NCI-H2196 (cell line): ENCODE measurements around the gene PSMB7.

ENCODE experiments used
- DNase-seq: peaks from one replicate; lab custom pipeline; 2025; ENCODE audit not compliant: unreplicated experiment; lab: John Stamatoyannopoulos, UW

The PSMB7 gene

GRCh38 chr9:124411514-124412227, 3.6 kb downstream of the PSMB7 start:
- no peak for DNase-seq

DNA sequence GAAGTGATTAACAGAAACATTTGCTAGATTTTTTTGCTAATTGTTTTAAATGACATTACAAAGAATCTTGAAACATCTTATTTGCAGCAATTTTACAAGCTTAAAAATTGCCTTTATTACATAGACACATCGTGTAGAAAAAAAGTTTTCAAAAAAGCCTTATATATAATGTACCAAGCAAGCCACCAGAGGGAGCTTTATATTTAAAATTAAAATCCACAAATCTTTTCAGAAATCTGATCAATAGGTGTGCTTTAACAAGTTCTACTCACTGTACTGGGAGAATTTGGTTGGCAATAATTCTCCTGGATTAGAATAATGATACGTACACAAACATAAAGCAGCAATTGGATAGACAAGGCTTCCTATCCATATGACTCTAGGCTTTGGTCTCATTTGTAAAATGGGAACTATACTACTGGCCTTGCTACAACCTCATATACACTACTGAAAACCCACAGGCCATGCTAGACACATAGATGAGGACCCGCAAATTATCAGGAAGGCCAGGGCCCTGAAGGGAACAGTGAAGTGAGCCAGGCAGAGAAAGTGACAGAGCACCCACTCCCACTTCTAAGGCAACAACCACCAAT, 4.8 kb downstream of the PSMB7 start:
- DNase-seq: no peak

- DNase-seq: no peak
Observed at GRCh38 chr9:124409410-124409809, 5.8 kb downstream of the PSMB7 start.

GRCh38 chr9:124403246-124403645, 12.0 kb downstream of the PSMB7 start:
- DNase-seq: no peak

GRCh38 chr9:124399968-124400940, 15.0 kb downstream of the PSMB7 start:
- no peak for DNase-seq

- no peak for DNase-seq
Observed at GRCh38 chr9:124399323-124399967, 15.8 kb downstream of the PSMB7 start.

DNA sequence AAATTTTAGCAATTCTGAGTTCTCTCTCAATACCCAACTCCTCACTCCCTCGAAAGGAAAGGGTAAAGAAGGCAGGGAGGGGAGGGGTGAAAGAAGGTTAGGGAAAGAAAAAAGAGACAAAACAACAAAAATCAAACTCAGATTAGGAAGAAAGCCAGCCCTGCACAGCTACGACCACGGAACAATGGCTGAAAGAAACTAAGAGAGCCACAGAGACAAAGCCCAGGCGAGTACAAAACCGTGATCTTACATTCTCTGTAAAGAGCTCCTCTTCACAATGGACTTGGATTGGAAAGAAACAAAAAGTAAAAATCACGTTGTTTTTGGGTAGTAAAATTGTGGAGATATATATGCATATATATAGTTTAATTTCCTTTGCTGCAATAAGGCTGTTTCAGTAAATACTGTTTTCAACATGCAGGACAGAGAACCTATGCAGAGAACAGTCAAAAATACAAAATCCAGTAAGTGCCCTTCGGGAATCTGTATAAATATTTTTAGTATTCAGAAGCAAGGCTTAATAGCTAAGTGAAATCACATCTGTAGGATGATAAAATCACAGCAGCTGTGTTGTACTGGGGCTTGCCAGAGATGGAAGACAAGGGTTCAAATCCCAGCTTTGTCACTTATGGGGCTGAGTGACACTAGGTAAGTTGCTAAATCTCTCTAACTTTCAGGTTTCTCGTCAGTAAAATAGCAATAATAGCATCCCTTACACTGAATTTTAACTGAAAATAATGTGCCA, 16.9 kb downstream of the PSMB7 start:
- DNase-seq: no peak

DNA sequence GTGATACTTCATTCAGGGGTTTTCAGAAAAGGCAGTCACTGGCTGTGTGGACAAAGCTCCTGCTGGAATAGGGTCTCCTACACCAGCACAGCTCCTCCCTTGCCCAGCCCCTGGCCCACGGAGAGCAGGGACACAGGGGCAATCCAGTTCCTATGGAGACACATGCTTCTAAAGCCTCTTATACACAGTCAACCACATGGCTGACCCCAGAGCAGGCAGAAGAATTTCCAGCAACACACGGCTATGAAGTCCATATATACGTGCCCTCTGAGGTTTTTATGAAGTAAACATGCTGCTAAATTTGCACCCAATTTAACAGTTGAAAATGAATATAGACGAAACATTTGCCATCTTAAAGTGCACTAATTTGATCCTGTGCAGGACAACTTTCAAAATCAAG, 19.4 kb downstream of the PSMB7 start:
- DNase-seq: no peak

DNA sequence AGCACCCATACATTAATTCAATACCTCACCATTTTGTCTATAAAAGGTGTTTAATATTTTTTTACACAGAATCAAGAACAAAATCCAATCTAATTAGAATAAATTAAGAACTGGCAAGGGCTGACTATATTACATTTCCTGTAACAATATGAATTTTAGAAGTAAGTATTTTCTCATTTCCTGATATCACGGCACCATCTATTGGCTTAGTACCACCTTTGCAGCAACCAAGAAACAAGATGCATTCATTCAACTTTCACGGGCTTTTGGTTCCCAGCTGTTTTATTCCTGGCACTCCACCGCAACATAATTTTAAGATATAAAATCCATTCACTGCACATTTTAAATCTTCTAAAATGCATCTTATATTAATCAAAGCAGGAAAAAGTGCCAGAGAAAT, 20.6 kb downstream of the PSMB7 start:
- DNase-seq: no peak

DNA sequence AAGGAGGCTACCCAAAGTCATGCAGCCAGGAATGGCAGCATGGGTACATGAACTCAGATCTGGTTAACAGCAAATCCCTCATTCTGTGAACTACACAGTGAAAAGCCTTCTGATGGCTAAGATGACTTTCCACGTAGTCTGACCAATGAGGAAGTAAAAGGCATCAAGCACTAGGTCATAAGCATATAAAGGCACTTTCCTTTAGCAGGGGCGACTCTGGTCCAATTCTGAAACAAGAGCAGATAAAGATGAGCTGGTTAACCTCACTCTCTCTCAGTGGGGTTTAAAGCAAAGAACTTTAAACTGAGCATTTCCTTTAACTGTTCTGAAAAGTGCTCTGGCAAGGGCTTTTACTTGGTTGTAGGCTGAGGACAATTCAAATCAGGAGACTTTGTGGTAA, 21.1 kb downstream of the PSMB7 start:
- no peak for DNase-seq

- DNase-seq: no peak
Observed at GRCh38 chr9:124392871-124393460, 22.3 kb downstream of the PSMB7 start.

- no peak for DNase-seq
Observed at GRCh38 chr9:124392254-124392870, 22.9 kb downstream of the PSMB7 start.

- DNase-seq: no peak
Observed at GRCh38 chr9:124390794-124391658, 24.2 kb downstream of the PSMB7 start.

DNA sequence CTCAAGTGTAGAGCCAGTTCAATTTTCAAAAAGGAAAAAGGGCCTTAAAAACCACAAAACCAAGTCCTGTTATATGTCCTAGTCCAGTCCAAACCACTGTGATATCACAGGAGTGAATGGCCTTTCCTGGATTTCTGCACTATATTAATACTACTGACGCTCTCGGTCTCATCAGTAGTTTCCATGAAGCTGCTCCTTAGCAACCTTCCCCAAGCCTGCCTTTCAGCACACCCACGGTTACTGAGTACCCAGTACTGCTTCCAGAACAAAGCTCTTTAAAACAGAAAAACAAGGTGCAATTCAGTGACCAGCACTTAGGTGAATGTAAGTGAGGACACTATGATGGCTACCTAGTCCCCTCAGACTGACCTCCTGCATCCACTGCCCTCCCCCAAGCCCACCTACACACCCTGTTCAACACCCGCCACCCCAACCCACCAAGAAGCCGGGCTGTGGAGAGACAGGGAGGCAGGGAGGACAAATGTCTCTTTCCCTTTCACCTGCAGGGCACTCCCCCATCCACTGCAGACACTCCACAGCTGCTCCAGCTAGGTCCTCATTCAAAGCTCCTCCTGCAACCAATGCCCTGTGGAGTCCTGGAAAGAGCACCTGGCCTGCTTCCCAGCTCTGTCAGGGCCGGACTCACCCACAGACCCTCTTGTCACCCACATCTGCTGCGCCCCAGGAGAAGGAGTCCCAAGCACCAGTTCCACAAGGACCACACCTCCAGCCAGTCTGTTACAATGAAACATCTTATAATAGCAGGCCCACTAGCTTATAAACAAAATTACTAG, 25.9 kb downstream of the PSMB7 start:
- DNase-seq: peak; percentile 34

DNA sequence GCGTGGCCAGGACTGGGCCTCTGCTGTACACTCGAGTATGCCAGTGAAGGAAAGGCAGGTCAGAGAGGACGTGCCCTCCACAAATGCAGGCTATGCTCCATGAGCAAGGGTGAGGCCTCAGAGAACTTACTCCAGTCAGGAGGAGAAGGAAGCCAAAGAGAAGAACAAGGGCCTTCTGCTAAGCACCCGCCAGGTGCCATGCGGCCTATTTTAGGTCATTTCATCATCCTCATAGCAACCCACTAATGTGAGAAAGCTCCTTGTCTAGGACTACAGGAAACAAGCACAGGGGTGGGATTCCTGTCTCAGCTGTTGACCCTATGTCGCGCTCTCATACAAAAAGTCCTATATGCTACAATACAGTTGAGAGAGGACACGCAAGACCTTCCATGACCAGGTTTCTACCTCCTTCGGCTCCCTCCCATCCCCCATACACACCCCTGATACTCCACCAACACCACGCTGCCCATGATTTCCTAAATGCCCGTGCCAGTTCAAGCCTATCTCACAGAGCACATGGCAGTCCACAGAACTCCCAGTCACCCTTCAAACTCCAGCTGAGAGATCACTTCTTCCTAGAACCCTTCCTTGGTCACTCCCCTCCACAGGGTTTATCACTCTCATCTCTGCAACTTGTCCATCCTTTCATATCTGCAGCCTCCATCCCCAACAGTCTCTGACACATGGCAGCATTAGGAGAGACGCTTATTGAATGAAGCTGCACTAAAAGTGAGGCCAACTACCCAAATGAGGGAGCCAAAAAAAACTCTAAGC, 26.8 kb downstream of the PSMB7 start:
- DNase-seq: no peak

DNA sequence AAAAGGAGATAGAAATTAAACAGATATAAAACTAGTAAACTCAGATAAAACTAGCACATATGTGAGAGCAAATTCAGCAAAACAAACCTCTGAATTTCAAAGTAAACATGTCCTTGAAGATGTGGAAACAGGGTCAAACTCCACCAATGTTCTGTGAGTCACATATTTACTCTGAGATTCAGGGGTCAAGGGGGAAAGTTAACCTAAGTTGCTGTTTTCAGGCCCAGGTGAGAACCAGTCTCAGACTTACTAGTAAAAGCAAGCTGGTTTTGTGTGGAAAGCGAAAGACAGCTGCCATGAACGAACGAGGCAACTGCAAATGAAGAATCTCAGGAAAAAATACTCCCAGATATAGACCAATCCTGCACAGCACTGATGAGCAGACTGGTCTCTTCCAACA, 29.0 kb downstream of the PSMB7 start:
- DNase-seq: no peak

GRCh38 chr9:124385623-124386022, 29.6 kb downstream of the PSMB7 start:
- no peak for DNase-seq
